ENCODE measurements around the gene FOCAD.

DNA sequence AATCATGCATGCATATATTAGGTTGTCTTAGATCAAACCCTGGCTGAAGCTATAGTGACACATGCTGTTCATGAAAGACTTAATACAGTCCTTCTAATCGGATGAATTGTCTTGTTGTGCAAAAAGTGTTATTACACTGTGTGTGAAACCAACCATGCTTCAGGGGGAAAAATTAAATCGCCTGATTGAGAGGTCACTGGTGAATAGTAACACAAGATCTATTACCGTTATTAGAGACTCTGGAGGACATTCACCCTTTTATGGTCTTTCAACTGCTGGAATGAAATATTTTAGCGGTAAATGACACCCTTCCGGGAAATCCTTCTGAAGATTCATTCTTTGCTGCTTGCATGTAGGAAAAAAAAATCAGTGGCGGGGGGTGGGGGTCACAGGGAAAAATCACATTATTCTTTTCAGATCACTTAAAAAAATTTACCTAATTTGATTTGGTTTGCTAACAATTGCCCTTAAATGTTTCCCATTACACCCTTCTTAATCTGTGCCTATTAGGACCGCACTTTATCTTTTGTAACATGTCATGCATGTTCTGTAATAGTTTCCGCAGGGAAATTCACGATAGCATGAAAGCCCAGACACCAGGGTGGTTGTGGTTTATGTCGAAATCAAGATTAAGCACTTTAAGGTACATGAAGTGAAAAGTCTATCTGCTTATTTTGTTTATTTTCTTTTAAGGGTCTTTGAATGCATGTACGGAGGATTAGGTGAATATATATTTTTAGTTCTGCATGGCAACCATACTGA lies 120.6 kb downstream of the FOCAD start:
- TF ChIP-seq POLR2A (IDR thresholded peaks at IDR 0.05) = no peak
- TF ChIP-seq POLR2AphosphoS5 (IDR thresholded peaks at IDR 0.05) = no peak
- TF ChIP-seq, protein P1, sequence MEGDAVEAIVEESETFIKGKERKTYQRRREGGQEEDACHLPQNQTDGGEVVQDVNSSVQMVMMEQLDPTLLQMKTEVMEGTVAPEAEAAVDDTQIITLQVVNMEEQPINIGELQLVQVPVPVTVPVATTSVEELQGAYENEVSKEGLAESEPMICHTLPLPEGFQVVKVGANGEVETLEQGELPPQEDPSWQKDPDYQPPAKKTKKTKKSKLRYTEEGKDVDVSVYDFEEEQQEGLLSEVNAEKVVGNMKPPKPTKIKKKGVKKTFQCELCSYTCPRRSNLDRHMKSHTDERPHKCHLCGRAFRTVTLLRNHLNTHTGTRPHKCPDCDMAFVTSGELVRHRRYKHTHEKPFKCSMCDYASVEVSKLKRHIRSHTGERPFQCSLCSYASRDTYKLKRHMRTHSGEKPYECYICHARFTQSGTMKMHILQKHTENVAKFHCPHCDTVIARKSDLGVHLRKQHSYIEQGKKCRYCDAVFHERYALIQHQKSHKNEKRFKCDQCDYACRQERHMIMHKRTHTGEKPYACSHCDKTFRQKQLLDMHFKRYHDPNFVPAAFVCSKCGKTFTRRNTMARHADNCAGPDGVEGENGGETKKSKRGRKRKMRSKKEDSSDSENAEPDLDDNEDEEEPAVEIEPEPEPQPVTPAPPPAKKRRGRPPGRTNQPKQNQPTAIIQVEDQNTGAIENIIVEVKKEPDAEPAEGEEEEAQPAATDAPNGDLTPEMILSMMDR (IDR thresholded peaks at IDR 0.05) = no peak
